ENCODE data around the gene SPECC1L.
"Not testable (repeated sequence)": the region's sequence is repeated elsewhere in the genome, so short reads cannot be mapped to it uniquely, and the experiment has no call there.

GRCh38 chr22:24266495-24266894 is 4.1 kb upstream of the SPECC1L start:
- TF ChIP-seq CTCF, POLR2A (IDR thresholded peaks at IDR 0.05): not testable (repeated sequence)
